Measurements from ENCODE around the gene FYN. TPM values are rescaled to one million over a fixed set of nuclear protein-coding genes. Genes with fewer than 3 reads are reported as not detected.

Gene FYN
- total and polyA plus RNA-seq, 2 of the 4 experiments (the other 2 are of a cell fraction): 30.8 to 36.4 TPM

- Histone ChIP-seq H3K9me3 (ENCODE audit: control insufficient read depth, insufficient read depth, low read length) (peaks cover 8% of the 10 kb centered on the region), H3K36me3 (ENCODE audit: control insufficient read depth, insufficient read depth, low read length) (no peaks in the 10 kb centered on the region), H4K8ac (ENCODE audit: low read depth in 2 of 2, low read length in 2 of 2) (no peak overlapping the region), H3K79me1 (ENCODE audit: low read depth in 1 of 2, low read length in 2 of 2) (no peaks in the 10 kb centered on the region), H3K14ac (replicated peaks; ENCODE audit: low read depth, low read length) (no peak overlapping the region), H3K4ac (ENCODE audit: low read depth, low read length) (no peak overlapping the region), H4K20me1 (ENCODE audit: insufficient read depth, low read length) (no peaks in the 10 kb centered on the region), H4K91ac (ENCODE audit: insufficient read depth, low read depth, low read length) (no peak overlapping the region), H3K9ac (ENCODE audit: low read depth, low read length) (no peak overlapping the region), H2AFZ (replicated peaks; ENCODE audit: low read length, poor library complexity) (peak overlapping the region; percentile 6), H2AK5ac (ENCODE audit: low read depth, low read length) (no peak overlapping the region), H3K9me1 (ENCODE audit: insufficient read depth, low read length) (no peaks in the 10 kb centered on the region), H3K4me1 (ENCODE audit: control insufficient read depth, insufficient read depth, low read length) (no peaks in the 10 kb centered on the region), H2BK15ac (ENCODE audit: low read depth, low read length) (no peak overlapping the region), H3K4me2 (ENCODE audit: low read depth, low read length) (no peak overlapping the region), H4K5ac (ENCODE audit: low read depth, low read length) (no peak overlapping the region), H3K18ac (ENCODE audit: low read depth, low read length) (no peak overlapping the region), H2AK9ac (replicated peaks; ENCODE audit: low read depth, low read length, poor library complexity) (no peak overlapping the region), H3K4me3 (ENCODE audit: insufficient read depth, low read depth, low read length) (no peak overlapping the region), H3K23ac (ENCODE audit: low read depth, low read length) (no peak overlapping the region), H3K27me3 (ENCODE audit: control insufficient read depth, insufficient read depth, low read length) (no peaks in the 10 kb centered on the region; the same call in 1 of the 2 replicates), H2BK20ac (ENCODE audit: low read depth, low read length) (no peak overlapping the region), H2BK120ac (ENCODE audit: low read depth, low read length) (no peak overlapping the region), H3K27ac (ENCODE audit: insufficient read depth, low read length) (no peak overlapping the region), H2BK5ac (ENCODE audit: low read depth, low read length, poor library complexity, severe bottlenecking) (no peak overlapping the region), H3K56ac (ENCODE audit: extremely low read depth, insufficient read depth, low read length) (no peak overlapping the region)
- CTCF ChIA-PET: no interaction called here
- in situ Hi-C loops (cut with MboI; ENCODE audit: low sequenced_read_pairs): no loop called here
- intact Hi-C loops (cut with micrococcal nuclease): no loop called here
- no peak for ATAC-seq (ENCODE audit: low read depth)
- TF ChIP-seq USF2 (IDR thresholded peaks at IDR 0.05; ENCODE audit: low read depth, low read length) (no peak), BHLHE40 (IDR thresholded peaks at IDR 0.05; ENCODE audit: low read depth, low read length) (no peak), POLR2A (IDR thresholded peaks at IDR 0.05; ENCODE audit: low read depth, low read length) (no peak), RCOR1 (IDR thresholded peaks at IDR 0.05; ENCODE audit: insufficient replicate concordance, low read length) (no peak), CEBPB (IDR thresholded peaks at IDR 0.05; ENCODE audit: low read depth, low read length) (no peak), MAFK (IDR thresholded peaks at IDR 0.05; ENCODE audit: low read depth, low read length) (no peak), CTCF (conservative IDR thresholded peaks at IDR 0.05; ENCODE audit: low read depth, low read length) (no peak), CHD1 (IDR thresholded peaks at IDR 0.05; ENCODE audit: low read depth, low read length) (no peak), ELK1 (IDR thresholded peaks at IDR 0.05; ENCODE audit: borderline replicate concordance, low read depth, low read length) (no peak)
- dilution Hi-C loops (cut with HindIII; ENCODE audit: low sequenced_read_pairs, unreplicated experiment): no loop called here
- POLR2A ChIA-PET (ENCODE audit: unreplicated experiment): no interaction called here
- DNase-seq: no peak
- 14% methylated on average over 1 of the region's 6 CpGs; no CpG with 5 or more reads in 1 of the 2 experiments for WGBS, 2 experiments (ENCODE audit: extremely low coverage in 2 of 2, insufficient read length in 1 of 2)
- no TSS peak for BruUV-seq (replicated peaks)
Observed at GRCh38 chr6:111631018-111631417, 242.2 kb downstream of the FYN start.

All from IMR-90 (cell line).